Left renal pelvis (tissue), 4 donors: ENCODE measurements around the gene MRC2. TPM values are rescaled to one million over a fixed set of nuclear protein-coding genes. Genes with fewer than 3 reads are reported as not detected.

Source experiments
- DNase-seq, 4 donors: peaks; one replicate each; pipeline ENCODE4 v3.0.0-alpha.2; 2013; ENCODE audit warnings: low read depth in 4 of 4, low spot score in 3 of 4
- polyA plus RNA-seq, 4 donors: library from polyadenylated mRNA; unstranded; fragments of 120-200 nt; gene quantifications; one replicate each; pipeline ENCODE4 v1.2.1, GENCODE V29; 2013; ENCODE audit not compliant: insufficient read length in 4 of 4

The MRC2 gene
- polyA plus RNA-seq, 4 donors = 67.1 to 190 (median 70.1) TPM

DNA sequence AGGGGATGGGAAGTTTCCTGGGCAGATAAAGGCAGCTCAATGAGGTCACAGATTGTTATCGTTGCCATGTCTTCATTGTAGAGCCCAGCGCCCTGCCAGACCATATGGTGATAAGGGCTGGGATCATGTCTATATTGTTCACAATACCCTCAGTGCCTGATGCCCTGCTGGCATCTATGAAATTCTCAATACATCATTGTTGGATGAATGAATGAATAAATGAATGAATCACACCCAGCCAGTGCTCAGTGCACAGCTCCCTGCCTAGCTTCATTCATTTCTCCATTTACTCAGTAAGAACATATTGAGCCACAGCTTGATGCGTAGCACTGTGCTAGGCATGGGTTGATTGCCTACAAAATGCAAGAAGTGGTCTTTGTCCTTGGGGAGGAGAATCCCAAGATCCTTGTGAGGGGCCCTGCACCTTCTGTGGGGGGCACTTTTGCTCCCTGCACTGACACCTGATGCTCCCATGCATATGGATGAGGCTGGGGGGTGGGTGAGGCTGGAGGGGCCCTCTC, 29.7 kb downstream of the MRC2 start:
- DNase-seq = no peak

DNA sequence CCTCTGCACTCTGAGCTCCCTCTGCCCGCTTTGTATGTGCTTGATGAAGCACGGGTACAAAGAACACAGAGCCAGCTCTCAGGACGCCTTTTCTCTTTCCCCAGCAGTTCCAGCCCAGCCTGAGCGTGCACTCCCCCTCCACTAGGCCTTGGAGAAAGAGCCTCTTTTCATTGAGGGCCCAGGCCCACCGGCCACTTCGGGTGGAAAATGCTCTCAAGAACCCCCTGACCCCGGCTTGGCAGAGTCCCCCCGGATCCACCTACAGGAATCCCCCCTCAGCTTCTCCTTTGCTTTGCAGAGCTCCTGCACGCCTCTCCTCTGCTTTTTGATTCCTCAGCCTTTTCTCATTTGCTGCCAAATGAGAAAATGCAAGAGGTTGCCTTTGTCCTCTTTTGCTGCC, 30.2 kb downstream of the MRC2 start:
- no peak for DNase-seq

- no peak for DNase-seq
These were observed 30.9 kb downstream of the MRC2 start for GRCh38 chr17:62658136-62658920.

GRCh38 chr17:62660629-62661118, 33.2 kb downstream of the MRC2 start:
- DNase-seq = no peak

GRCh38 chr17:62661337-62661736, 33.9 kb downstream of the MRC2 start:
- no peak for DNase-seq

DNA sequence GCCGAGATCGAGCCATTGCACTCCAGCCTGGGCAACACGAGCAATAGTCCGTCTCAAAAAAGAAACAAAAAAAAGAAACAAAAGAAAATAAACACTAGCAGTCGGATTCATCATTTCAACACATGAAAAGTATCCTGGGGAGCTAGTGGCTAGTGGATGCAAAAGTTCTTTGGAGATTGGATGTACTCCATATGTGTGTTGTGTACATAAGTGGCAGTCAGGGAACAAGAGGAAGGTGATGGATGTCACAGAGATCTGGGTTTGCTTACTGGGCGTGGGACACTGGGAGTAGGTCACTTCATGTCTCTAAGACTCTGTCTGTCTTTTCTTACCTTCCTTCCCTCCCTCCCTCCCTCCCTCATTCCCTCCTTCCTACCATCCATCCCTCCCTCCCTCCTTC, 35.4 kb downstream of the MRC2 start:
- no peak for DNase-seq

DNA sequence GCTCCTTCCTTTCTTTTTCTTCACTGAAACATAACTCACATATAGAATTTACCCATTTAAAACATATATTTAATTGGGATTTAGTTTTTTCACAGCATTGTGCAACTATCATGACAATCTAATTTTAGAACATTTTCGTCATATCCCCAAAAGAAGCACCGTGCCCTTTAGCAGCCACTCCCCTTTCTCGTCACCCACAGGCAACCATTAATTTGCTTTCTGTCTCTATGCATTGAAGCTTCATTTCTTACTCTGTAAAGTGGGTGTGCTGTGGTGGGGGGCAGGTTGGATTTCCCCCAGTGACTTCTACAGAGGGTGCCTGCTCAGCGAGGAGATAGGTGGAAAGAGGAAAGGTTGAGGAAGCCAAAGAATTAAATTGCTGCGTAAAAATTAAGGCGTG, 35.8 kb downstream of the MRC2 start:
- no peak for DNase-seq

GRCh38 chr17:62664336-62665120, 37.1 kb downstream of the MRC2 start:
- no peak for DNase-seq

- no peak for DNase-seq
These were observed 38.1 kb downstream of the MRC2 start for GRCh38 chr17:62665599-62665998.

GRCh38 chr17:62666061-62666800, 38.8 kb downstream of the MRC2 start:
- no peak for DNase-seq

- DNase-seq = no peak
These were observed 39.5 kb downstream of the MRC2 start for GRCh38 chr17:62666801-62667591.

DNA sequence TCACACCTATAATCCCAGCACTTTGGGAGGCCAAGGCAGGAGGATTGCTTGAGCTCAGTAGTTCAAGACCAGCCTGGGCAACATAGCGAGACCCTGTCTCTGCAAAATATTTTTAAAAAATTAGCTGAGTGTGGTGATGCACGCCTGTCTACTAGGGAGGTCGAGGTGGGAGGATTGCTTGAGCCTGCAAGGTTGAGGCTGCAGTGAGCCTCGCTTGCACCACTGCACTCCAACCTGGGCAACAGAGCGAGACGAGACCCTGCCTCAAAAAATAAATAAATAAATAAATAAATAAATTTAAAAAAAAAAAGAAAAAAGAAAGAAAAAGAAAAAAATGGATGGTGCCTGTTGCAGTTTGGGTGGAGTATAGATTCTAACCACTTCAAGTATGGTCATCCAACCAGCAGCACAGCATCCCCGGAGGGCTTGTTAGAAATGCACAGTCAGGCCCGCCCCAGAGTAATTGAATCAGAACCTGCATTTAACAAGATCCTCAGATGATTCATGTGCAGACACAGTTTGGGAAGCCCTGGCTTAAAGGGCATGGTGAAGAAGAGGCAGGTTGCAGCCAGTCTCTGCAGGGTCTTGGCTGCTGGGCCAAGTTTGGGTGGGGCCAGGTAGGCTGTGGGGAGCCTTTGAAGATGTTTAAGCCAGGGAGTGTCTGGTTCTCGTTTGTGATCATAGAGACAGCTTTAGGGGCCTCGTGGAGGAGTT, 40.8 kb downstream of the MRC2 start:
- no peak for DNase-seq

- no peak for DNase-seq
These were observed 42.8 kb downstream of the MRC2 start for GRCh38 chr17:62670202-62670821.

DNA sequence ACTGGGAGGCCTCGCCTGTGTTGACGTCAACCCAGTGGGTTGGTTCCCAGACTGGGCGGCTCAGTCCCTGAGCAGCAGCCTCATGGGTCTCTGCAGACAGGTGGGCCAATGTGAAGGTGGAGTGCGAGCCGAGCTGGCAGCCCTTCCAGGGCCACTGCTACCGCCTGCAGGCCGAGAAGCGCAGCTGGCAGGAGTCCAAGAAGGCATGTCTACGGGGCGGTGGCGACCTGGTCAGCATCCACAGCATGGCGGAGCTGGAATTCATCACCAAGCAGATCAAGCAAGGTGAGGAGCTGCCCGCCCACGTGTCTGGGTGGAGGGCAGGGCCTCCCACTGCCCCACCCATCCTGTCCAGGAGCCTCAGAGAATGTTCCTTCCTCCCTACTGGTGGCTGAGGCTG, 44.1 kb downstream of the MRC2 start:
- no peak for DNase-seq

DNA sequence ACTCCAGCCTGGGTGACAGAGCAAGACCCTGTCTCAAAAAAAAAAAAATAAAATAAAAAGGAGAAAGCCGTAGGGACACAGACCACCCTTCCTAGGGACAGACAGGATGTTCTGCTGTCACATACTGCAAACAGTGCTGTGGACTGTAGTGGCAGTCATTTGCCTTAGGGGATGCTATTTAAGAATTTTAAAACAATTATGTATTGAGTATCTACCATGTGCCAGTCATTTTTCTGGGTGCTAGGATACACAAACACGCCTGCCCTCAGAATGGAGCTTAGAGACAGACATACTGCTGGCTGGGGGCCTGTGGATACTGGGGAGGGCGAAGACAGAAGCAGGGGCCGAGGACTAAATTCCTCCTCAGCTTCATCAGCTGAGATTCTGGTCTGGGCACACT, 45.5 kb downstream of the MRC2 start:
- DNase-seq = no peak

GRCh38 chr17:62673614-62674362, 46.3 kb downstream of the MRC2 start:
- DNase-seq = no peak

DNA sequence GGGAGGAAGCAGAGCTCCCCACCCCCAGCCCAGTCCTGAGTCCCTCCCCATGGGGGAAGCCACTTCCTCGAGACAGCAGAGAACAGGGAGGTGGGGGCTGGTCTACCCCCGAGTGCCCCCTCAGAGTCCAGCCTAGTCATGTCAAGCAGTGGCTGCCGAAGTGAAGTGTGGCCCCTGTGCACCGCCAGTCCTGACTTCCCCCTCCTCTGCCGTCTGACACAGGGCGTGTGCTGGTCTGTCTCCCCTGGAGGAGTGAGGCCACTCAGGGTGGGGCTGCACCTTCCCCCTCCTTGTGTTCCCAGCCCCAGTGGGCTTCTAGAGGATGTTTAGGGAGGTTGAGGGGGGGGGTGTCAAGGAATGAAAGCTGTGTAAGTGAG, 46.9 kb downstream of the MRC2 start:
- no peak for DNase-seq

DNA sequence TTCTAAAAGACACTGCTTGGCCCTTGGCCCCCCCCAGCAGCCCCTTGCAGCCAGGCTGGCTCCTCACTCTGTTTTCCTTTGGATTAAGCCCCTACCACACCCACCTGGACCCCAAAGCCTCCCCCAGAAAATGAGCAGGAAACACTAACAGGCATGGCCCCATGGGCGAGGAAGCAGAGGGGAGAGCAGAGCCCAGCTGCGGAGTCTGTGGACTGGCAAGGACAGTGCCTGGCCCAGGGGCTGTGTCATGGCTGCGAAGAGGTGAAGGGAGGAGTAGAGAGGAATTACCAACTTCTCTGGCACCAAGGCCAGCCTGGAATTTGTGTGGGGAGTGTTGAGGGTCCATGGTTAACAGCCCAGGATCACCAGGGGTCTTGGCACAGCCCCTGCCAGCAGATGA, 47.4 kb downstream of the MRC2 start:
- DNase-seq = no peak
